NCI-H1048 (cell line): ENCODE data around the gene NCOA3.
"Not testable (repeated sequence)": the region's sequence is repeated elsewhere in the genome, so short reads cannot be mapped to it uniquely, and the experiment has no call there.

ENCODE experiments used
- DNase-seq: peaks from one replicate; lab custom pipeline; 2025; lab: John Stamatoyannopoulos, UW

The NCOA3 gene

GRCh38 chr20:47468290-47469050 lies 33.2 kb upstream of the NCOA3 start:
- DNase-seq: no peak

GRCh38 chr20:47475419-47476044 lies 26.2 kb upstream of the NCOA3 start:
- no peak for DNase-seq

GRCh38 chr20:47476452-47476851 lies 25.2 kb upstream of the NCOA3 start:
- DNase-seq: no peak

- no peak for DNase-seq
These were observed 22.6 kb upstream of the NCOA3 start for GRCh38 chr20:47479093-47479492.

- DNase-seq: no peak
These were observed 22.2 kb upstream of the NCOA3 start for GRCh38 chr20:47479506-47479905.

- no peak for DNase-seq
These were observed 21.4 kb upstream of the NCOA3 start for GRCh38 chr20:47480239-47480638.

- DNase-seq: no peak
These were observed 21.0 kb upstream of the NCOA3 start for GRCh38 chr20:47480705-47481104.

- DNase-seq: no peak
These were observed 20.1 kb upstream of the NCOA3 start for GRCh38 chr20:47481330-47482216.

- DNase-seq: no peak
These were observed 19.0 kb upstream of the NCOA3 start for GRCh38 chr20:47482705-47483104.

GRCh38 chr20:47484303-47484702 lies 17.4 kb upstream of the NCOA3 start:
- DNase-seq: no peak

- no peak for DNase-seq
These were observed 14.3 kb upstream of the NCOA3 start for GRCh38 chr20:47487175-47487917.

- DNase-seq: no peak
These were observed 12.2 kb upstream of the NCOA3 start for GRCh38 chr20:47489448-47489872.

GRCh38 chr20:47490795-47491194 lies 10.9 kb upstream of the NCOA3 start:
- no peak for DNase-seq

- DNase-seq: no peak
These were observed 9.4 kb upstream of the NCOA3 start for GRCh38 chr20:47492284-47492683.

- no peak for DNase-seq
These were observed 8.3 kb upstream of the NCOA3 start for GRCh38 chr20:47493175-47493962.

GRCh38 chr20:47493963-47494293 lies 7.8 kb upstream of the NCOA3 start:
- no peak for DNase-seq

GRCh38 chr20:47494606-47495005 lies 7.1 kb upstream of the NCOA3 start:
- DNase-seq: not testable (repeated sequence)

- no peak for DNase-seq
These were observed 5.6 kb upstream of the NCOA3 start for GRCh38 chr20:47496118-47496517.

- no peak for DNase-seq
These were observed 3.1 kb upstream of the NCOA3 start for GRCh38 chr20:47498606-47499005.

- no peak for DNase-seq
These were observed 2.6 kb upstream of the NCOA3 start for GRCh38 chr20:47499053-47499452.

- DNase-seq: not testable (repeated sequence)
These were observed 1.6 kb upstream of the NCOA3 start for GRCh38 chr20:47500082-47500481.
